SK-N-SH treated with all-trans-retinoic acid at 6 μM for 48 hours (cell line): ENCODE data around the gene THSD4.
A peak's percentile ranks its signal among the peaks of the same experiment; 100 is the strongest.

Experiments
- ATAC-seq: fragments of 200-7000 bp; cut with Tn5 transposase; 3 replicates; pipeline ENCODE4 v1.9.1; 2020; ENCODE audit warnings: mild to moderate bottlenecking, moderate library complexity
- ARNTL ChIP-seq: fragments of 450-650 bp; formaldehyde crosslinking; IDR thresholded peaks from 2 replicates; pipeline ENCODE4 v1.5.0; 2020; ENCODE audit warnings: low read depth, mild to moderate bottlenecking, moderate library complexity, borderline replicate concordance
- BACH2 ChIP-seq: fragments of 250-450 bp; sonication (Bioruptor Pico); IDR thresholded peaks from 2 replicates; pipeline ENCODE4 v1.9.0; 2021; ENCODE audit warnings: mild to moderate bottlenecking, borderline replicate concordance
- CSDC2 ChIP-seq: fragments of 250-450 bp; sonication (Bioruptor Pico); IDR thresholded peaks from 2 replicates; pipeline ENCODE4 v1.5.0; 2020; ENCODE audit warnings: mild to moderate bottlenecking, moderate library complexity
- ESRRG ChIP-seq: fragments of 250-450 bp; sonication (Bioruptor Pico); IDR thresholded peaks from 2 replicates; pipeline ENCODE4 v1.6.1; 2021; ENCODE audit warnings: mild to moderate bottlenecking
- GLIS3 ChIP-seq: fragments of 250-450 bp; sonication (Bioruptor Pico); IDR thresholded peaks from 2 replicates; pipeline ENCODE4 v1.5.0; 2020; ENCODE audit warnings: mild to moderate bottlenecking, moderate library complexity
- ISL1 ChIP-seq: fragments of 250-450 bp; sonication (Bioruptor Pico); IDR thresholded peaks from 2 replicates; pipeline ENCODE4 v2.1.2; 2022; ENCODE audit warnings: mild to moderate bottlenecking, moderate library complexity
- OSR1 ChIP-seq: fragments of 250-450 bp; sonication (Bioruptor Pico); IDR thresholded peaks from 2 replicates; pipeline ENCODE4 v1.8.0; 2022; ENCODE audit warnings: moderate library complexity, mild to moderate bottlenecking, inconsistent platforms
- PPARA ChIP-seq: fragments of 250-450 bp; sonication (Bioruptor Pico); IDR thresholded peaks from 2 replicates; pipeline ENCODE4 v1.5.0; 2020; ENCODE audit warnings: mild to moderate bottlenecking, borderline replicate concordance
- RARB ChIP-seq: fragments of 250-450 bp; sonication (Bioruptor Pico); IDR thresholded peaks from 2 replicates; pipeline ENCODE4 v1.8.0; 2021; ENCODE audit warnings: mild to moderate bottlenecking, moderate library complexity
- SNAI2 ChIP-seq: fragments of 250-450 bp; sonication (Bioruptor Pico); IDR thresholded peaks from 2 replicates; pipeline ENCODE4 v1.5.0; 2020; ENCODE audit warnings: mild to moderate bottlenecking, moderate library complexity
- TCF4 ChIP-seq: fragments of 250-450 bp; sonication (Bioruptor Pico); IDR thresholded peaks from 2 replicates; pipeline ENCODE4 v1.8.0; 2021; ENCODE audit warnings: mild to moderate bottlenecking, moderate library complexity, borderline replicate concordance
- TOX ChIP-seq: fragments of 250-450 bp; sonication (Bioruptor Pico); IDR thresholded peaks from 2 replicates; pipeline ENCODE4 v1.8.0; 2021; ENCODE audit warnings: mild to moderate bottlenecking, moderate library complexity, borderline replicate concordance
- ZC3H10 ChIP-seq: fragments of 250-450 bp; sonication (Bioruptor Pico); IDR thresholded peaks from 2 replicates; pipeline ENCODE4 v1.5.1; 2021; ENCODE audit warnings: mild to moderate bottlenecking, moderate library complexity
- ZFP3 ChIP-seq: fragments of 250-450 bp; sonication (Bioruptor Pico); IDR thresholded peaks from 2 replicates; pipeline ENCODE4 v1.5.0; 2020; ENCODE audit warnings: mild to moderate bottlenecking, moderate library complexity
- ZFP30 ChIP-seq: fragments of 450-650 bp; formaldehyde crosslinking; IDR thresholded peaks from 2 replicates; pipeline ENCODE4 v1.5.0; 2022; ENCODE audit warnings: mild to moderate bottlenecking, moderate library complexity
- ZNF565 ChIP-seq: fragments of 450-650 bp; formaldehyde crosslinking; conservative IDR thresholded peaks from 2 replicates; pipeline ENCODE4 v1.5.0; 2020; ENCODE audit warnings: low read depth, mild to moderate bottlenecking, moderate library complexity
- ZNF70 ChIP-seq: fragments of 450-650 bp; formaldehyde crosslinking; IDR thresholded peaks from 2 replicates; pipeline ENCODE4 v1.5.0; 2020; ENCODE audit warnings: mild to moderate bottlenecking, moderate library complexity
- ZNF8 ChIP-seq: fragments of 450-650 bp; formaldehyde crosslinking; IDR thresholded peaks from 2 replicates; pipeline ENCODE4 v1.5.0; 2020; ENCODE audit warnings: mild to moderate bottlenecking, moderate library complexity
- TF ChIP-seq, protein P1 (sequence below): fragments of 250-450 bp; sonication (Bioruptor Pico); IDR thresholded peaks from 2 replicates; pipeline ENCODE4 v1.5.1; 2021; ENCODE audit warnings: mild to moderate bottlenecking, moderate library complexity
- TF ChIP-seq, protein P2 (sequence below): fragments of 250-450 bp; sonication (Bioruptor Pico); IDR thresholded peaks from 2 replicates; pipeline ENCODE4 v1.5.0; 2020; ENCODE audit warnings: mild to moderate bottlenecking, moderate library complexity
- TF ChIP-seq, protein P3 (sequence below): fragments of 250-450 bp; sonication (Bioruptor Pico); IDR thresholded peaks from 2 replicates; pipeline ENCODE4 v1.8.0; 2020; ENCODE audit warnings: mild to moderate bottlenecking, moderate library complexity, borderline replicate concordance
- TF ChIP-seq, protein P4 (sequence below): fragments of 250-450 bp; sonication (Bioruptor Pico); IDR thresholded peaks from 2 replicates; pipeline ENCODE4 v1.8.0; 2021; ENCODE audit warnings: low read depth, mild to moderate bottlenecking, moderate library complexity, borderline replicate concordance
- TF ChIP-seq, protein P5 (sequence below): fragments of 250-450 bp; sonication (Bioruptor Pico); IDR thresholded peaks from 2 replicates; pipeline ENCODE4 v1.5.1; 2020; ENCODE audit warnings: low read depth, mild to moderate bottlenecking, moderate library complexity

Gene THSD4

DNA sequence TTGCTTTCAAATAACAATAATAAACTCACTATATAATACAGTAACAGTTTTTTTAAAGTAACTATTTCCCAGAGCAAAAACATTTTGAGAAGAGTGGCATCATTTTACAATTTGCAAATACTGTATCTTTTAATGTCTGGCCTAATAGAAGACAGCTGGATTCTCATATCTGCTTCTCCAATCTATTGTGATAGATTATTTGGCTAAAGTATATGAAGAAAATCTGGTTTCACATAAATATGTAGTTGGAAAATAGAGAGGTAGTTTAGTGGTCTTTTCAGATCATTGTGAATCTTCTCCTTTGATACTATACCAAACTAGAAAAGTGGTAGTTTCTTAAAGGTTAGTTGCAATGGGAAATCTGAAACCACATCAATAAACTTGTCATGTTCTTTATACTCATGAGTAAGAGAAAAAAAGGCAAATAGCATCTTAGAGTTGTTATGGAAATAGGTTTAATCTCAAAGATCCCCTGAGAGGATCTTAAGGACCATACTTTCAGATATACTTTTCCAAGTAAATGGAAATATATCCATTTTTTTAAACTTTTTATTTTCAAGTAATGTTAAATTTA, 570.2 kb downstream of the THSD4 start:
- TF ChIP-seq ZNF565 (CRISPR knock-in tag) (no peak), TCF4 (CRISPR knock-in tag) (peak; percentile 81), ISL1 (CRISPR knock-in tag) (peak; percentile 32)
- peak; percentile 12; the same call in 1 of the 3 replicates for ATAC-seq

DNA sequence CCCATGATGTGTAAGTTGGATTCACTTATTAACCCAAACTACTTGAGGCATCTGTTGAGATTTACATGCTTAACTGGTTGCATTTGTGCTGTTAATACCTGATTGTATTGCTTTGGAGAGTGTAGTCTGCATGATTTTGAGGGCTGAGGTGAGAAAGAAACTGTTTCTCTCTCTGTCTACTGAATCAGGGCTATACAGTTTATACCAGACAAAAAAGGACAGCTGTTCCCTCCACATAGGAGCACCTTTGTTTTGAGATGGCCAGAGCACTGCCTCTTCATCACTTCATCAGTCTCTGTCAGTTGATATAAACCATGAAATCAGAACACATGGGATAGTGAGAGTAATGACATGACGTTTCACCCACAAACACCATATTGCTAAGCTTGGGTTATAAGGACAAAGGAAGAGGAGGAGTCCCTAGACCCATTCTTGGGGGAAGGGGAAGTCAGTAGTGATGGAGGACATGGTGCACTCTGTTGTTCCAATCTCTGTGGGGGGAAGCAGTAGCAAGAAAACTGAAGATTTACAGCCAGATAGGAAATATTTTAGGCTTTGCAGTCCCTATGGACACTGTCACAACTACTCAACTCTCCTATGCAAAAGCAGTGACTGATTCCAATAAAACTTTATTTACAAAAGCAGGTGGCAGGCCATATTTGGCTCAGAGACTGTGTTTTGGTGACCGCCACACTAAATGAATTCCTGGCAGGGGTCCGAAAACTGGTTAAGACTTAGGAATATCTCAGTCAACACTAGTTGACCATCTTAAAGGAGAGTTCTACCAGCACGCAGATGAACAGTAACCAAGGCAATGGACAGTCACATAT, 571.2 kb downstream of the THSD4 start:
- TF ChIP-seq ARNTL (CRISPR knock-in tag): no peak
- TF ChIP-seq, protein P1, sequence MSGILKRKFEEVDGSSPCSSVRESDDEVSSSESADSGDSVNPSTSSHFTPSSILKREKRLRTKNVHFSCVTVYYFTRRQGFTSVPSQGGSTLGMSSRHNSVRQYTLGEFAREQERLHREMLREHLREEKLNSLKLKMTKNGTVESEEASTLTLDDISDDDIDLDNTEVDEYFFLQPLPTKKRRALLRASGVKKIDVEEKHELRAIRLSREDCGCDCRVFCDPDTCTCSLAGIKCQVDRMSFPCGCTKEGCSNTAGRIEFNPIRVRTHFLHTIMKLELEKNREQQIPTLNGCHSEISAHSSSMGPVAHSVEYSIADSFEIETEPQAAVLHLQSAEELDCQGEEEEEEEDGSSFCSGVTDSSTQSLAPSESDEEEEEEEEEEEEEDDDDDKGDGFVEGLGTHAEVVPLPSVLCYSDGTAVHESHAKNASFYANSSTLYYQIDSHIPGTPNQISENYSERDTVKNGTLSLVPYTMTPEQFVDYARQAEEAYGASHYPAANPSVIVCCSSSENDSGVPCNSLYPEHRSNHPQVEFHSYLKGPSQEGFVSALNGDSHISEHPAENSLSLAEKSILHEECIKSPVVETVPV (CRISPR knock-in tag): no peak
- no peak for TF ChIP-seq GLIS3 (CRISPR knock-in tag)
- TF ChIP-seq ZFP3: peak; percentile 14; the same call in 1 of the 2 replicates
- no peak for TF ChIP-seq SNAI2 (CRISPR knock-in tag)
- ATAC-seq: no peak

DNA sequence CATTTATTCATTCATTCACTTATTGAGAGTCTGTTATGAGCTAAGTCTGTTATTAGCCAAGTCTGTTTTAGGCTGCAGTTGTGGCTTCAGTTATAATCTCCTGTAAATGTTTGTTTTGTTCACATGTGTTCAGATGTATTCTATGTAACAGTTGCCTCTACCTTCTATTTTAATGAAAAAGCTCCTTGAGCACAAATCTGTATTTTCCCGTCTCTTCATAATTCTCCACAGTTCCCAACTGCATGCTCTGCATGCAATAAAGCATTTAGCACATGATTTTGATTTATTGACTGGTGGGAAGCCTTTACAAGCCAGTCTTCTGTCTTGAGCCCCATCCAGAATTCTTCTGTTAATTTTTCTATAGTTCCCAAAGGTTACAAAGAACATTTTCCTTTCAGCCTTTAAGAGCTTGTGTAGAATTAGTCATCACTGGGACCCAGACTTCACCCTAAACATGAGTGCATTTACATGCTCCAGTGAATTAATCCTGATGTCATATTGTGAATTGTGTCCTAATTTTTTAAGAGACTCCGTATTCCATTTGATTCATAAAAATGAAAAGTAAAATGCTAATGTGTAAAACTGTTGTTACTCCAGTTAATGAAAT, 572.7 kb downstream of the THSD4 start:
- peak; percentile 41 for ATAC-seq

More for the DNA sequence above, 572.7 kb downstream of the THSD4 start:
- no peak for TF ChIP-seq GLIS3 (CRISPR knock-in tag)
- TF ChIP-seq, protein P1 (CRISPR knock-in tag): peak; percentile 36; the same call in 1 of the 2 replicates
- TF ChIP-seq ZFP30: peak; percentile 29; the same call in 1 of the 2 replicates
- peak; percentile 98 for TF ChIP-seq CSDC2 (CRISPR knock-in tag)
- no peak for TF ChIP-seq RARB (CRISPR knock-in tag)
- no peak for TF ChIP-seq BACH2 (CRISPR knock-in tag)
- TF ChIP-seq, protein P2, sequence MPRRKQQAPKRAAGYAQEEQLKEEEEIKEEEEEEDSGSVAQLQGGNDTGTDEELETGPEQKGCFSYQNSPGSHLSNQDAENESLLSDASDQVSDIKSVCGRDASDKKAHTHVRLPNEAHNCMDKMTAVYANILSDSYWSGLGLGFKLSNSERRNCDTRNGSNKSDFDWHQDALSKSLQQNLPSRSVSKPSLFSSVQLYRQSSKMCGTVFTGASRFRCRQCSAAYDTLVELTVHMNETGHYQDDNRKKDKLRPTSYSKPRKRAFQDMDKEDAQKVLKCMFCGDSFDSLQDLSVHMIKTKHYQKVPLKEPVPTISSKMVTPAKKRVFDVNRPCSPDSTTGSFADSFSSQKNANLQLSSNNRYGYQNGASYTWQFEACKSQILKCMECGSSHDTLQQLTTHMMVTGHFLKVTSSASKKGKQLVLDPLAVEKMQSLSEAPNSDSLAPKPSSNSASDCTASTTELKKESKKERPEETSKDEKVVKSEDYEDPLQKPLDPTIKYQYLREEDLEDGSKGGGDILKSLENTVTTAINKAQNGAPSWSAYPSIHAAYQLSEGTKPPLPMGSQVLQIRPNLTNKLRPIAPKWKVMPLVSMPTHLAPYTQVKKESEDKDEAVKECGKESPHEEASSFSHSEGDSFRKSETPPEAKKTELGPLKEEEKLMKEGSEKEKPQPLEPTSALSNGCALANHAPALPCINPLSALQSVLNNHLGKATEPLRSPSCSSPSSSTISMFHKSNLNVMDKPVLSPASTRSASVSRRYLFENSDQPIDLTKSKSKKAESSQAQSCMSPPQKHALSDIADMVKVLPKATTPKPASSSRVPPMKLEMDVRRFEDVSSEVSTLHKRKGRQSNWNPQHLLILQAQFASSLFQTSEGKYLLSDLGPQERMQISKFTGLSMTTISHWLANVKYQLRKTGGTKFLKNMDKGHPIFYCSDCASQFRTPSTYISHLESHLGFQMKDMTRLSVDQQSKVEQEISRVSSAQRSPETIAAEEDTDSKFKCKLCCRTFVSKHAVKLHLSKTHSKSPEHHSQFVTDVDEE: peak; percentile 59; the same call in 1 of the 2 replicates
- peak; percentile 98 for TF ChIP-seq SNAI2 (CRISPR knock-in tag)
- no peak for TF ChIP-seq ZNF70 (CRISPR knock-in tag)
- no peak for TF ChIP-seq ARNTL (CRISPR knock-in tag)
- TF ChIP-seq, protein P3, sequence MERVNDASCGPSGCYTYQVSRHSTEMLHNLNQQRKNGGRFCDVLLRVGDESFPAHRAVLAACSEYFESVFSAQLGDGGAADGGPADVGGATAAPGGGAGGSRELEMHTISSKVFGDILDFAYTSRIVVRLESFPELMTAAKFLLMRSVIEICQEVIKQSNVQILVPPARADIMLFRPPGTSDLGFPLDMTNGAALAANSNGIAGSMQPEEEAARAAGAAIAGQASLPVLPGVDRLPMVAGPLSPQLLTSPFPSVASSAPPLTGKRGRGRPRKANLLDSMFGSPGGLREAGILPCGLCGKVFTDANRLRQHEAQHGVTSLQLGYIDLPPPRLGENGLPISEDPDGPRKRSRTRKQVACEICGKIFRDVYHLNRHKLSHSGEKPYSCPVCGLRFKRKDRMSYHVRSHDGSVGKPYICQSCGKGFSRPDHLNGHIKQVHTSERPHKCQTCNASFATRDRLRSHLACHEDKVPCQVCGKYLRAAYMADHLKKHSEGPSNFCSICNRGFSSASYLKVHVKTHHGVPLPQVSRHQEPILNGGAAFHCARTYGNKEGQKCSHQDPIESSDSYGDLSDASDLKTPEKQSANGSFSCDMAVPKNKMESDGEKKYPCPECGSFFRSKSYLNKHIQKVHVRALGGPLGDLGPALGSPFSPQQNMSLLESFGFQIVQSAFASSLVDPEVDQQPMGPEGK (CRISPR knock-in tag): peak; percentile 52; the same call in 1 of the 2 replicates
- TF ChIP-seq, protein P4, sequence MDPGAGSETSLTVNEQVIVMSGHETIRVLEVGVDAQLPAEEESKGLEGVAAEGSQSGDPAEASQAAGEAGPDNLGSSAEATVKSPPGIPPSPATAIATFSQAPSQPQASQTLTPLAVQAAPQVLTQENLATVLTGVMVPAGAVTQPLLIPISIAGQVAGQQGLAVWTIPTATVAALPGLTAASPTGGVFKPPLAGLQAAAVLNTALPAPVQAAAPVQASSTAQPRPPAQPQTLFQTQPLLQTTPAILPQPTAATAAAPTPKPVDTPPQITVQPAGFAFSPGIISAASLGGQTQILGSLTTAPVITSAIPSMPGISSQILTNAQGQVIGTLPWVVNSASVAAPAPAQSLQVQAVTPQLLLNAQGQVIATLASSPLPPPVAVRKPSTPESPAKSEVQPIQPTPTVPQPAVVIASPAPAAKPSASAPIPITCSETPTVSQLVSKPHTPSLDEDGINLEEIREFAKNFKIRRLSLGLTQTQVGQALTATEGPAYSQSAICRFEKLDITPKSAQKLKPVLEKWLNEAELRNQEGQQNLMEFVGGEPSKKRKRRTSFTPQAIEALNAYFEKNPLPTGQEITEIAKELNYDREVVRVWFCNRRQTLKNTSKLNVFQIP (CRISPR knock-in tag): peak; percentile 79; the same call in 1 of the 2 replicates
- TF ChIP-seq ISL1 (CRISPR knock-in tag): peak; percentile 91
- TF ChIP-seq PPARA (CRISPR knock-in tag): no peak
- peak; percentile 65; the same call in 1 of the 2 replicates for TF ChIP-seq ZNF8 (CRISPR knock-in tag)
- TF ChIP-seq ZFP3: peak; percentile 89
- TF ChIP-seq OSR1 (CRISPR knock-in tag): no peak
- peak; percentile 47; the same call in 1 of the 2 replicates for TF ChIP-seq ESRRG (CRISPR knock-in tag)
- no peak for TF ChIP-seq TCF4 (CRISPR knock-in tag)
- TF ChIP-seq ZC3H10 (CRISPR knock-in tag): peak; percentile 4; the same call in 1 of the 2 replicates
- TF ChIP-seq, protein P5, sequence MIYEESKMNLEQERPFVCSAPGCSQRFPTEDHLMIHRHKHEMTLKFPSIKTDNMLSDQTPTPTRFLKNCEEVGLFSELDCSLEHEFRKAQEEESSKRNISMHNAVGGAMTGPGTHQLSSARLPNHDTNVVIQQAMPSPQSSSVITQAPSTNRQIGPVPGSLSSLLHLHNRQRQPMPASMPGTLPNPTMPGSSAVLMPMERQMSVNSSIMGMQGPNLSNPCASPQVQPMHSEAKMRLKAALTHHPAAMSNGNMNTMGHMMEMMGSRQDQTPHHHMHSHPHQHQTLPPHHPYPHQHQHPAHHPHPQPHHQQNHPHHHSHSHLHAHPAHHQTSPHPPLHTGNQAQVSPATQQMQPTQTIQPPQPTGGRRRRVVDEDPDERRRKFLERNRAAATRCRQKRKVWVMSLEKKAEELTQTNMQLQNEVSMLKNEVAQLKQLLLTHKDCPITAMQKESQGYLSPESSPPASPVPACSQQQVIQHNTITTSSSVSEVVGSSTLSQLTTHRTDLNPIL (CRISPR knock-in tag): 0 out of 2 replicates have a peak, but pooled peaks have one; percentile 29
- no peak for TF ChIP-seq ZNF565 (CRISPR knock-in tag)
- no peak for TF ChIP-seq TOX
